ENCODE data around the gene AGPAT4.

AGPAT4 gene

DNA sequence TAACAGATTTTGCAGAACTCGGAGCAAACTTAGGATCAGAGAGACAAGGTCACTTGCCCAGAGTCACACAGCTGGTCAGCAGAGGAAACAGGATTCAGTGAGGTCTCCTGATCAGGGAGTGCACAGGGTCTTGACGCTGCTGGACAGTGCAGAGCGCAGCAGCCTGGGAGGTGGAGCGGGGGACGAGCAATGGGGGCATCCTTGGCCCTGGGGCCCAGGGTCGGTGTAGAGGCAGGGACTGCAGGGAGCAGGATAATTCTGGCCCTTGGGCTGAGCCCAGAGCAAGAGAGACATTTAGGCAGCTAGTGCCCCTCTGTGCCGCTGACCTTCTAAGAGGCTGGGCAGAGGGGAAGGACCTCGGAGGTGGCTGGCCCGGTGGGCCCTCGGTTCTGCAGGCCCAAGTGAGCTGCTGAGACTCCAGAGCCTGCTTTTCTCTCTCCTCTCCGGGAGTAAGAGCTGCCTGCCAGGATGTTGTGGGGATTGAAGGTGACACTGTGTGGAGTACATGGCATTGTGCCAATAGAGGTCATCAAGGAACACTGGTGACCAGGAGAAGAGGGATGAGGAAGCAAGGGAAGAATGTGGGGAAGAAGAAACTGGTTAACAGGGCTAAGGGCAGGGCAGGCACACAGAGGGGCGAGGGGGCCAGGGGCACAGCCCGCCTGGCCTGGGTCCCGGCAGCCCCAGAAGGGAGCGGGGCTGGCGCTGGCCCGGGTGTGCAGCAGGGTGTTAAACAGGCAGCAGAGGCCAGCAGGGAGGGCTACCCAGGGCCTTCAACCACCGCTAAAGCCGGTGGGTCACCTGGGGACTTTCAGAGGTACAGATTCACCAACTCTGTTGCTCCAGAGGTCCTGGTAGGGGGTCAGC is 122.0 kb downstream of the AGPAT4 start:
- TF ChIP-seq FOXP2 (optimal IDR thresholded peaks at IDR 0.05; ENCODE audit: control extremely low read depth, extremely low read length, insufficient read depth) (no peak), POLR2AphosphoS5 (IDR thresholded peaks at IDR 0.05; ENCODE audit: borderline replicate concordance, low read depth, low read length) (no peak), EZH2 (IDR thresholded peaks at IDR 0.05) (no peak)

DNA sequence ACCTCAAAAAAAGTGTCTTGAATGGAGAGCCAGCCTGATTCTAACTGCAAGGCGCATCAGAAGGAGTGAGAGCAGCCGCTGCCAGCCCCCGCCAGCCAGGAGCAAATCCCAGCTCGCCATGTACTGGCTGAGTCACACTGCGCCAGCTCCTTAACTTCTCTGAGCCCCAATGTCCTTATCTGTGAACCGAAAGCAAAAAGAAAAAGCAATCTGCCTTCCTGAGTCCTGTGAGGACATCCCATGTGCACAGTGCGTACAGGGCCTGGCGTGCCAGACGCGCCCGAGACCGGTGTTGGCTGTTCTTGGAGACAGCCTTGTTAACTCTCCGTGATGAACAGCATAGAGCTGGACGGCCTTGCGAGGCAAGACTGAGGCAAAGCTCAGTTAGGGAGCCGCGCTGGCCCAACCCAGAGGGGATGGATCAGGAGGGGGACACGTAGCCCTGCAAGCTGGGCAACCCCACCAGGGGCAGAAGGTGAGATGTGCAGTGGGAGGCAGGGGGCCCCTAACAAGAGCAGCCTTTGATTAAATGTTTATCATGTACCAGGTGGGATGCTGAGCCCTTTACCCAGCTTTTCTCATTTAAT is 122.7 kb downstream of the AGPAT4 start:
- DNase-seq (ENCODE audit: low read depth, low spot score) = no peak
- Histone ChIP-seq H3K9me3 (ENCODE audit: low read depth, low read length) (no peaks in the 10 kb centered on the region), H3K36me3 (ENCODE audit: insufficient read depth, low read length) (no peaks in the 10 kb centered on the region), H3K9ac (ENCODE audit: insufficient read length) (no peak overlapping the region), H3K4me3 (no peak overlapping the region), H3K27ac (no peak overlapping the region)
- TF ChIP-seq FOXP2 (optimal IDR thresholded peaks at IDR 0.05; ENCODE audit: control extremely low read depth, extremely low read length, insufficient read depth) (no peak), EZH2 (IDR thresholded peaks at IDR 0.05) (no peak), POLR2AphosphoS5 (IDR thresholded peaks at IDR 0.05; ENCODE audit: borderline replicate concordance, low read depth, low read length) (no peak)

More for the DNA sequence above, 122.0 kb downstream of the AGPAT4 start:
- Histone ChIP-seq H3K9ac (ENCODE audit: insufficient read length) (no peak overlapping the region), H3K9me3 (ENCODE audit: low read depth, low read length) (no peaks in the 10 kb centered on the region), H3K27ac (no peak overlapping the region), H3K36me3 (ENCODE audit: insufficient read depth, low read length) (no peaks in the 10 kb centered on the region), H3K4me3 (no peak overlapping the region)
- no peak for DNase-seq (ENCODE audit: low read depth, low spot score)

DNA sequence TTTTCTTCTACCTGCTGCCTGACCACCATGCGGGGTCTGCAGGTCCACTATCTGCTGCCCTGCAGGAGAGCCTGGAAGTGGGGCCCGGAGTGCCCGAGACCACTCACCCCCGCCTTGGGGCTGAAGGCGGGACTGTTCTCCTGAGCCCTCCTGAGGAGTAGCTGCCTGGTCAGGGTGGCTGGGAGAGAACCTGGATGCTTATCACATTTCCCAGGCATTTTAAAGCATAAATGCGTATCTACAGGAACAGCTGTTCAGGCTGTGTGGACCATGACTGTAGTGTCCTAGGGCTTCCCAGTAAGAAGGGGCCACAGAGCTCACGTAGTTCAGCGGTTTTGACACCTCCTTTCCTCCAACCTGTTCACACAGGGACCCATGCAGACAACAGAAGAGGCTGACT is 123.3 kb downstream of the AGPAT4 start:
- DNase-seq (ENCODE audit: low read depth, low spot score) = no peak
- Histone ChIP-seq H3K9me3 (ENCODE audit: low read depth, low read length) (no peaks in the 10 kb centered on the region), H3K27ac (no peak overlapping the region), H3K36me3 (ENCODE audit: insufficient read depth, low read length) (no peaks in the 10 kb centered on the region), H3K4me3 (no peak overlapping the region), H3K9ac (ENCODE audit: insufficient read length) (no peak overlapping the region)
- TF ChIP-seq POLR2AphosphoS5 (IDR thresholded peaks at IDR 0.05; ENCODE audit: borderline replicate concordance, low read depth, low read length) (no peak), FOXP2 (optimal IDR thresholded peaks at IDR 0.05; ENCODE audit: control extremely low read depth, extremely low read length, insufficient read depth) (no peak), EZH2 (IDR thresholded peaks at IDR 0.05) (no peak)

DNA sequence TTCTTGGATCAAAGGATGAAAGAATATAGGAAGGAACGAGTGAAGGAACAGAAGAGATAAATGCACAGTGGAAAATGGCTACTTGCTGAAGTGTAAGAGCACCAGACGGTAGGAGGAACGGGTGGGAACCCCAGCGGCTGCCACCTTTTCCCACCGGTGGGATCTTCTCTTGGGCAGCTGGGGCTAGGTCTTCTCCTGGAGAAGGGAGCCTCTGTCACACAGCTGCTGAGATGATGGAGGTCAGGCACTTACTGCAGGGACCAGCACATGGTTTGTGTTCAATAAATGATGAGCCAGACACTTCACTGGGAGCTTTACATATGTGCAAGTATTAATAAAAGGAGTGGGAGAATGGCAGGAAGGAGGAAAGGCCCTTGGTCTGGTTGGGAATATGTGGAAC is 123.7 kb downstream of the AGPAT4 start:
- no peaks in the 10 kb centered on the region for H3K9me3 ChIP-seq (ENCODE audit: low read depth, low read length)
- no peak overlapping the region for H3K27ac ChIP-seq
- no peak overlapping the region for H3K9ac ChIP-seq (ENCODE audit: insufficient read length)
- no peaks in the 10 kb centered on the region for H3K36me3 ChIP-seq (ENCODE audit: insufficient read depth, low read length)
- no peak for DNase-seq (ENCODE audit: low read depth, low spot score)
- TF ChIP-seq EZH2 (IDR thresholded peaks at IDR 0.05) (no peak), POLR2AphosphoS5 (IDR thresholded peaks at IDR 0.05; ENCODE audit: borderline replicate concordance, low read depth, low read length) (no peak), FOXP2 (optimal IDR thresholded peaks at IDR 0.05; ENCODE audit: control extremely low read depth, extremely low read length, insufficient read depth) (no peak)
- no peak overlapping the region for H3K4me3 ChIP-seq

DNA sequence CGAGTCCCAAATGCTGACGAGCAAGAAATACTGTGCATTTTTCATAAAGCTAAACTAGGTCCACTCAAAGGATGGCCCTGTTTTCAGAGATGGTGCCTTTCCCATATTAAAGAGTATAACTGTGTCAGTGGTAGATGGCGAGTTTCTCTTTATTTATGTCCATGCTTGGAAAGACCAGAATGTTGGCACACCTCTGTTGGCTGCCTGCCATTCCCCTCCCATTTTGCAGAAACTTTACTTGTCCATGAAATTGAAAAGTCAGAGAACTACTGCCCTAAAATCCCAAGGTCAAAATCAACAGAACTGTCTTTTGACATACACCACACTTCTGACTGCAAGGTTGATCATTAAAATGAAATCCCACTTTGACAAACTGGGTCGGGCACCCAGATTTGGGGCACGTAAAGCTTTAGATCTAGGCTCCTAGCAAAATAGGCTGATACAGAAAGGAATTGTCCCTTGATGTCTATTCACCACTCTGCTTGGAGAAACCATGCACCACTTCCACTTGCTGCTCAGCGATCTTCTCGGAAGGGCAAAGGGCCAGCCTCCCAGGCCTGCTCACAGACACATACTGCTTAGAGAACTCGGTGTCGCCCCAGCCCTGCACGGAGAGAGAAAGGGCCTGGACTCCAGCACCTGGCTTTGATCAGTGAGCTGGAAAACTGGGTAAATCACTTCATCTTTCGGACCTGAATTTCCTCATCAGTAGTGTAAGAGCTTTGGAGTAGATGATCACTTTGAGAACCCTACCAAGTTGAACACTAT is 130.0 kb downstream of the AGPAT4 start:
- no peak for DNase-seq (ENCODE audit: low read depth, low spot score)
- Histone ChIP-seq H3K9ac (ENCODE audit: insufficient read length) (no peak overlapping the region), H3K27ac (no peak overlapping the region), H3K9me3 (ENCODE audit: low read depth, low read length) (no peaks in the 10 kb centered on the region), H3K36me3 (ENCODE audit: insufficient read depth, low read length) (no peaks in the 10 kb centered on the region), H3K4me3 (no peak overlapping the region)
- TF ChIP-seq POLR2AphosphoS5 (IDR thresholded peaks at IDR 0.05; ENCODE audit: borderline replicate concordance, low read depth, low read length) (no peak), FOXP2 (optimal IDR thresholded peaks at IDR 0.05; ENCODE audit: control extremely low read depth, extremely low read length, insufficient read depth) (no peak), EZH2 (IDR thresholded peaks at IDR 0.05) (no peak)

DNA sequence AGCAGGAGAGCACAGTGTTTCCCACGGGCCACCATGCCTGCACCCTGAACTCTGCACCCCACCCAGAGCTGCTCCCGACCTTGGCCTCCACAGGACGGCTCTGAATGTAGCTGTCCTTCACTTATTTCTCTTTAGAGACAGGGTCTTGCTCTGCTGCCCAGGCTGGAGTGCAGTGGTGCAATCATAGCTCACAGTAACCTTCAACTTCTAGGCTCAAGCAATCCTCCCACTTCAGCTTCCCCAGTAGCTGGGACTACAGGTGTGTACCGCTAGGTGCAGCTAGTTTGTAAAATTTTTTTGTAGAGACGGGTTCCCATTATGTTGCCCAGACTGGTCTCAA is 130.9 kb downstream of the AGPAT4 start:
- Histone ChIP-seq H3K27ac (no peak overlapping the region), H3K9ac (ENCODE audit: insufficient read length) (no peak overlapping the region), H3K4me3 (no peak overlapping the region), H3K36me3 (ENCODE audit: insufficient read depth, low read length) (no peaks in the 10 kb centered on the region), H3K9me3 (ENCODE audit: low read depth, low read length) (no peaks in the 10 kb centered on the region)
- TF ChIP-seq FOXP2 (optimal IDR thresholded peaks at IDR 0.05; ENCODE audit: control extremely low read depth, extremely low read length, insufficient read depth) (no peak), EZH2 (IDR thresholded peaks at IDR 0.05) (no peak), POLR2AphosphoS5 (IDR thresholded peaks at IDR 0.05; ENCODE audit: borderline replicate concordance, low read depth, low read length) (no peak)
- DNase-seq (ENCODE audit: low read depth, low spot score) = no peak

DNA sequence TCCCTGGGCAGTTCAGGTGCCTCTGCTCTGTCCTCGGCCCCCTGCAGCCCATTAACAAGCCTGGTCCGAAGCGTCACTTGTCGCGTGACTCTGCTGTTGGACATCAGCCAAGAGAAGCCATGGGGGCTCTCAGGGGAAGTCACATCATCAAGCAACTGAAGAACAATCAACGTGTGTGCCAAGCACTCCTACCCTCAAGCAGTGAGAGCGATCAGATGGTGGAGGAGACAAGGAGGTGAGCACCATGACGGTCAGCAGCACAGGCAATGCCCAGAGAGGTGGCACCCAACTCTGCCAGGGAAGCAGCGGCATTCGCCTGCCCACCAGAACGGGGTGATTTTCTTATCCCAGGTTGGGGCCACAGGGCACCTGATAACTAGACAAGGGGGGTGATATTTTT is 132.7 kb downstream of the AGPAT4 start:
- DNase-seq (ENCODE audit: low read depth, low spot score) = no peak
- Histone ChIP-seq H3K27ac (no peak overlapping the region), H3K36me3 (ENCODE audit: insufficient read depth, low read length) (no peaks in the 10 kb centered on the region; the same call in 1 of the 2 replicates), H3K9me3 (ENCODE audit: low read depth, low read length) (no peaks in the 10 kb centered on the region), H3K4me3 (no peak overlapping the region), H3K9ac (ENCODE audit: insufficient read length) (no peak overlapping the region)
- TF ChIP-seq FOXP2 (optimal IDR thresholded peaks at IDR 0.05; ENCODE audit: control extremely low read depth, extremely low read length, insufficient read depth) (no peak), EZH2 (IDR thresholded peaks at IDR 0.05) (no peak), POLR2AphosphoS5 (IDR thresholded peaks at IDR 0.05; ENCODE audit: borderline replicate concordance, low read depth, low read length) (no peak)

DNA sequence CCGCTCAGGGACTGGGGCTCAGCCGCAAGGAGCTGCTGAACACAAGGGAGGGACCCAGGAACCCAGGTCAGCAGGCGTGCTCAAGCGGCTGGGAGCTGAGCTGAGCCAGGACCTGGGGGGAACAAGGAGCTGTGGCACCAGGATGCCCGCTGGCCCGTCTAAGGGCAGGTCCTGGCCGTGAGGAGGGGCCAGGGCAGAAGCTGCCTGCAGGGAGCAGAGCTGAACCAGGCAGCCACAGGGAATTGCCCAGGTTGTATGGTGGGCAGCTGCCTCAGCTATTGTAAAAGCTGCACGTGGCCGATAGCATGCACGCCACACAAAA is 133.3 kb downstream of the AGPAT4 start:
- H3K36me3 ChIP-seq (ENCODE audit: insufficient read depth, low read length) = no peaks in the 10 kb centered on the region; the same call in 1 of the 2 replicates
- no peak overlapping the region for H3K27ac ChIP-seq
- H3K4me3 ChIP-seq = no peak overlapping the region
- DNase-seq (ENCODE audit: low read depth, low spot score) = no peak
- no peaks in the 10 kb centered on the region for H3K9me3 ChIP-seq (ENCODE audit: low read depth, low read length)
- TF ChIP-seq POLR2AphosphoS5 (IDR thresholded peaks at IDR 0.05; ENCODE audit: borderline replicate concordance, low read depth, low read length) = no peak
- TF ChIP-seq FOXP2 (optimal IDR thresholded peaks at IDR 0.05; ENCODE audit: control extremely low read depth, extremely low read length, insufficient read depth) = no peak
- no peak for TF ChIP-seq EZH2 (IDR thresholded peaks at IDR 0.05)
- H3K9ac ChIP-seq (ENCODE audit: insufficient read length) = no peak overlapping the region

Measured in SK-N-MC (cell line).